Adrenal gland (tissue), 12 donors: ENCODE measurements around the gene TATDN2. TPM values are rescaled to one million over a fixed set of nuclear protein-coding genes. Genes with fewer than 3 reads are reported as not detected.

Experiments used
- DNase-seq, 7 donors: peaks; one replicate each; pipeline ENCODE4 v3.0.0-alpha.2; 2019 to 2020
- H3K27ac ChIP-seq, 5 donors: fragments of 200-600 bp; sonication (generic) in 4 of 5; 1 replicate in 3 of 5; 2 replicates in 2 of 5; pipeline versions ENCODE4 v1.5.1 to v1.8.0; 2016 to 2020; ENCODE audit warnings: mild to moderate bottlenecking in 1 of 5
- H3K27me3 ChIP-seq: fragments of 200-600 bp; 2 replicates; pipeline ENCODE4 v1.8.0; 2021
- H3K36me3 ChIP-seq, 2 donors: fragments of 200-600 bp; replicated peaks in 1 of 2; 1 replicate in 1 of 2; 2 replicates in 1 of 2; pipeline versions ENCODE4 v1.5.1 to v1.8.0; 2018 to 2022
- H3K4me1 ChIP-seq, 2 donors: fragments of 200-600 bp; replicated peaks in 1 of 2; 1 replicate in 1 of 2; 2 replicates in 1 of 2; pipeline versions ENCODE4 v1.5.1 to v1.8.0; 2018 to 2021
- H3K4me3 ChIP-seq, 4 donors: fragments of 200-600 bp; sonication (generic) in 3 of 4; one replicate each; pipeline ENCODE4 v1.5.1; 2016 to 2018
- H3K9me3 ChIP-seq, 3 donors: fragments of 200-600 bp; sonication (generic) in 1 of 3; replicated peaks in 1 of 3; 1 replicate in 2 of 3; 2 replicates in 1 of 3; pipeline versions ENCODE4 v1.5.1 to v1.8.0; 2016 to 2021
- CTCF ChIP-seq, 6 experiments: fragments of 450-650 bp in 4 of 6; fragments of 200-600 bp in 2 of 6; sonication (generic) in 1 of 6; IDR thresholded peaks; 1 replicate in 5 of 6; 2 replicates in 1 of 6; pipeline versions ENCODE4 v1.5.1 to v1.8.0; 2016 to 2021; ENCODE audit warnings: antibody characterized with exemption in 6 of 6, mild to moderate bottlenecking in 2 of 6, moderate library complexity in 1 of 6
- POLR2A ChIP-seq, 2 donors: fragments of 450-650 bp; IDR thresholded peaks; one replicate each; pipeline ENCODE4 v1.6.1; 2017; ENCODE audit warnings: antibody characterized with exemption in 2 of 2, mild to moderate bottlenecking in 2 of 2, moderate library complexity in 1 of 2
- WGBS, 4 donors: extraction: QIAGEN DNeasy Blood & Tissue Kit in 2 of 4; methylation state at CpG; one replicate each; pipeline versions ENCODE4 v1.1.5 to v1.1.7; 2013 to 2017; 5-methylcytosine and 5-hydroxymethylcytosine counted together
- intact Hi-C, 2 donors: fragments of 100-400 bp; cut with DNase I; formaldehyde crosslinking; loops; one replicate each; pipeline versions ENCODE4 v1.14.1 to v1.15.0; 2022 to 2023
- polyA plus RNA-seq, 3 donors: library from polyadenylated mRNA; stranded (reverse); fragments of 200-250 nt in 2 of 3; fragments of 350-450 nt in 1 of 3; fragmentation: Illumina TruSeq in 1 of 3; extraction: RNeasy Lipid Tissue Mini Kit (QIAGEN cat#74804) in 1 of 3; gene quantifications; one replicate each; pipeline ENCODE4 v1.2.3, GENCODE V29; 2013 to 2014
- total RNA-seq, 9 donors: library from RNA; depleted of rRNA in 4 of 9; stranded (reverse); fragments of >200 nt in 4 of 9; fragments of 120-200 nt in 1 of 9; fragmentation: NEBNext Ultra II Directional in 1 of 9; extraction: Animal tissue kit (Norgen Biotek cat#: 25700) in 1 of 9; gene quantifications; one replicate each; pipeline versions ENCODE4 v1.1.0 to v1.2.4, GENCODE V29; 2013 to 2023
- donor health status: healthy with polysubstance abuse.
- donor health status: Bipolar disorder and iron deficiency.
- donor health status: DM: yes; HTN: yes; CAD: no.
- donor health status: DM: no; HTN: no; CAD: no.
- donor health status: DM: no; HTN: no; CAD: no.
- donor health status: DM: yes; HTN: yes; CAD: no.

TATDN2 gene
- total and polyA plus RNA-seq, 12 donors = 10.0 to 34.8 (median 22.6) TPM

GRCh38 chr3:10259798-10260197 is 11.5 kb downstream of the TATDN2 start:
- TF ChIP-seq CTCF (IDR thresholded peaks at IDR 0.05) (no peak), POLR2A (IDR thresholded peaks at IDR 0.05) (no peak)
- no peak overlapping the region for H3K27ac ChIP-seq
- no peaks in the 10 kb centered on the region for H3K9me3 ChIP-seq
- H3K36me3 ChIP-seq = peaks cover 0 to 28% of the 10 kb centered on the region in 2 donors
- 74 to 88% (median 81%) methylated on average over 4 of the region's 4 CpGs for WGBS, 4 donors
- H3K4me1 ChIP-seq = peaks cover 3 to 27% of the 10 kb centered on the region in 2 donors
- intact Hi-C loops = no loop called here
- no peak overlapping the region for H3K4me3 ChIP-seq
- DNase-seq = no peak
- H3K27me3 ChIP-seq = no peaks in the 10 kb centered on the region

GRCh38 chr3:10260211-10260701 is 12.0 kb downstream of the TATDN2 start:
- H3K36me3 ChIP-seq = peaks cover 0 to 26% of the 10 kb centered on the region in 2 donors
- no peak for DNase-seq

GRCh38 chr3:10262027-10262426 is 13.8 kb downstream of the TATDN2 start:
- Histone ChIP-seq H3K27me3 (no peaks in the 10 kb centered on the region), H3K36me3 (peaks cover 0 to 13% of the 10 kb centered on the region in 2 donors), H3K27ac (no peak overlapping the region), H3K4me1 (peaks cover 0 to 14% of the 10 kb centered on the region in 2 donors), H3K4me3 (no peak overlapping the region), H3K9me3 (no peaks in the 10 kb centered on the region)
- TF ChIP-seq CTCF (IDR thresholded peaks at IDR 0.05) (no peak), POLR2A (IDR thresholded peaks at IDR 0.05) (no peak)
- 74 to 83% (median 79%) methylated on average over 4 of the region's 4 CpGs for WGBS, 4 donors
- DNase-seq = no peak
- intact Hi-C loops = no loop called here

More at GRCh38 chr3:10260211-10260701, 12.0 kb downstream of the TATDN2 start:
- H3K4me3 ChIP-seq = no peak overlapping the region
- H3K27me3 ChIP-seq = no peaks in the 10 kb centered on the region
- intact Hi-C loops = no loop called here
- H3K9me3 ChIP-seq = no peaks in the 10 kb centered on the region
- peaks cover 3 to 27% of the 10 kb centered on the region in 2 donors for H3K4me1 ChIP-seq
- TF ChIP-seq POLR2A (IDR thresholded peaks at IDR 0.05) (no peak), CTCF (IDR thresholded peaks at IDR 0.05) (no peak)
- H3K27ac ChIP-seq = no peak overlapping the region
- WGBS, 4 donors = 87 to 93% (median 91%) methylated on average over 6 of the region's 6 CpGs

GRCh38 chr3:10263646-10264363 is 15.5 kb downstream of the TATDN2 start:
- Histone ChIP-seq H3K27ac (peak overlapping the region in 2 of 5 donors; percentile 1 to 43), H3K36me3 (peaks cover 0 to 13% of the 10 kb centered on the region in 2 donors), H3K4me1 (peaks cover 0 to 19% of the 10 kb centered on the region in 2 donors), H3K27me3 (no peaks in the 10 kb centered on the region), H3K4me3 (no peak overlapping the region), H3K9me3 (no peaks in the 10 kb centered on the region)
- intact Hi-C loops = no loop called here
- TF ChIP-seq CTCF (IDR thresholded peaks at IDR 0.05) (peak; percentile 36 to 61 (median 45)), POLR2A (IDR thresholded peaks at IDR 0.05) (no peak)
- DNase-seq = peak in 6 of 7 donors; percentile 48 to 80 (median 58)
- 33 to 47% (median 43%) methylated on average over 12 of the region's 12 CpGs for whole genome bisulfite sequencing, 4 donors
